Adrenal gland (tissue), 12 donors: ENCODE measurements around the gene MAPK10. TPM values are rescaled to one million over a fixed set of nuclear protein-coding genes. Genes with fewer than 3 reads are reported as not detected.
A peak's percentile ranks its signal among the peaks of the same experiment; 100 is the strongest.

ENCODE experiments used
- DNase-seq, 7 donors: peaks; one replicate each; pipeline ENCODE4 v3.0.0-alpha.2; 2019 to 2020
- H3K27ac ChIP-seq, 5 donors: fragments of 200-600 bp; sonication (generic) in 4 of 5; 1 replicate in 3 of 5; 2 replicates in 2 of 5; pipeline versions ENCODE4 v1.5.1 to v1.8.0; 2016 to 2020; ENCODE audit warnings: mild to moderate bottlenecking in 1 of 5
- H3K27me3 ChIP-seq: fragments of 200-600 bp; 2 replicates; pipeline ENCODE4 v1.8.0; 2021
- H3K36me3 ChIP-seq, 2 donors: fragments of 200-600 bp; replicated peaks in 1 of 2; 1 replicate in 1 of 2; 2 replicates in 1 of 2; pipeline versions ENCODE4 v1.5.1 to v1.8.0; 2018 to 2022
- H3K4me1 ChIP-seq, 2 donors: fragments of 200-600 bp; replicated peaks in 1 of 2; 1 replicate in 1 of 2; 2 replicates in 1 of 2; pipeline versions ENCODE4 v1.5.1 to v1.8.0; 2018 to 2021
- H3K4me3 ChIP-seq, 4 donors: fragments of 200-600 bp; sonication (generic) in 3 of 4; one replicate each; pipeline ENCODE4 v1.5.1; 2016 to 2018
- H3K9me3 ChIP-seq, 3 donors: fragments of 200-600 bp; sonication (generic) in 1 of 3; replicated peaks in 1 of 3; 1 replicate in 2 of 3; 2 replicates in 1 of 3; pipeline versions ENCODE4 v1.5.1 to v1.8.0; 2016 to 2021
- CTCF ChIP-seq, 6 experiments: fragments of 450-650 bp in 4 of 6; fragments of 200-600 bp in 2 of 6; sonication (generic) in 1 of 6; IDR thresholded peaks; 1 replicate in 5 of 6; 2 replicates in 1 of 6; pipeline versions ENCODE4 v1.5.1 to v1.8.0; 2016 to 2021; ENCODE audit warnings: antibody characterized with exemption in 6 of 6, mild to moderate bottlenecking in 2 of 6, moderate library complexity in 1 of 6
- POLR2A ChIP-seq, 2 donors: fragments of 450-650 bp; IDR thresholded peaks; one replicate each; pipeline ENCODE4 v1.6.1; 2017; ENCODE audit warnings: antibody characterized with exemption in 2 of 2, mild to moderate bottlenecking in 2 of 2, moderate library complexity in 1 of 2
- WGBS, 4 donors: extraction: QIAGEN DNeasy Blood & Tissue Kit in 2 of 4; methylation state at CpG; one replicate each; pipeline versions ENCODE4 v1.1.5 to v1.1.7; 2013 to 2017; 5-methylcytosine and 5-hydroxymethylcytosine counted together
- intact Hi-C, 2 donors: fragments of 100-400 bp; cut with DNase I; formaldehyde crosslinking; loops; one replicate each; pipeline versions ENCODE4 v1.14.1 to v1.15.0; 2022 to 2023
- polyA plus RNA-seq, 3 donors: library from polyadenylated mRNA; stranded (reverse); fragments of 200-250 nt in 2 of 3; fragments of 350-450 nt in 1 of 3; fragmentation: Illumina TruSeq in 1 of 3; extraction: RNeasy Lipid Tissue Mini Kit (QIAGEN cat#74804) in 1 of 3; gene quantifications; one replicate each; pipeline ENCODE4 v1.2.3, GENCODE V29; 2013 to 2014
- total RNA-seq, 9 donors: library from RNA; depleted of rRNA in 4 of 9; stranded (reverse); fragments of >200 nt in 4 of 9; fragments of 120-200 nt in 1 of 9; fragmentation: NEBNext Ultra II Directional in 1 of 9; extraction: Animal tissue kit (Norgen Biotek cat#: 25700) in 1 of 9; gene quantifications; one replicate each; pipeline versions ENCODE4 v1.1.0 to v1.2.4, GENCODE V29; 2013 to 2023
- donor health status: healthy with polysubstance abuse.
- donor health status: Bipolar disorder and iron deficiency.
- donor health status: DM: yes; HTN: yes; CAD: no.
- donor health status: DM: no; HTN: no; CAD: no.
- donor health status: DM: no; HTN: no; CAD: no.
- donor health status: DM: yes; HTN: yes; CAD: no.

MAPK10 gene
- total and polyA plus RNA-seq, 12 donors, result 11.6 to 160 (median 42.1) TPM

- no peaks in the 10 kb centered on the region for H3K4me1 ChIP-seq
- H3K27ac ChIP-seq, result no peak overlapping the region
- no peaks in the 10 kb centered on the region for H3K9me3 ChIP-seq
- intact Hi-C loops, result no loop called here
- H3K4me3 ChIP-seq, result no peak overlapping the region
- TF ChIP-seq POLR2A (IDR thresholded peaks at IDR 0.05), result no peak
- TF ChIP-seq CTCF (IDR thresholded peaks at IDR 0.05), result no peak
- WGBS, 4 donors, result 64 to 82% (median 73%) methylated on average over 2 of the region's 2 CpGs
- DNase-seq, result no peak
- H3K36me3 ChIP-seq, result no peaks in the 10 kb centered on the region
- no peaks in the 10 kb centered on the region for H3K27me3 ChIP-seq
Measured at GRCh38 chr4:86129546-86129945, 230.3 kb downstream of the MAPK10 start.

GRCh38 chr4:86122404-86122803 is 237.4 kb downstream of the MAPK10 start:
- Histone ChIP-seq H3K36me3 (no peaks in the 10 kb centered on the region), H3K4me3 (no peak overlapping the region), H3K9me3 (peaks cover 0 to 3% (median 0%) of the 10 kb centered on the region in 3 donors), H3K4me1 (no peaks in the 10 kb centered on the region), H3K27me3 (no peaks in the 10 kb centered on the region), H3K27ac (no peak overlapping the region)
- no peak for DNase-seq
- no peak for TF ChIP-seq POLR2A (IDR thresholded peaks at IDR 0.05)
- TF ChIP-seq CTCF (IDR thresholded peaks at IDR 0.05), result no peak
- intact Hi-C loops, result no loop called here

GRCh38 chr4:86118711-86119110 is 241.1 kb downstream of the MAPK10 start:
- intact Hi-C loops, result no loop called here
- no peak overlapping the region for H3K27ac ChIP-seq
- DNase-seq, result no peak
- H3K4me1 ChIP-seq, result no peaks in the 10 kb centered on the region
- no peaks in the 10 kb centered on the region for H3K36me3 ChIP-seq
- H3K9me3 ChIP-seq, result peaks cover 0 to 3% (median 0%) of the 10 kb centered on the region in 3 donors
- no peaks in the 10 kb centered on the region for H3K27me3 ChIP-seq
- TF ChIP-seq CTCF (IDR thresholded peaks at IDR 0.05) (no peak), POLR2A (IDR thresholded peaks at IDR 0.05) (no peak)
- H3K4me3 ChIP-seq, result no peak overlapping the region

- TF ChIP-seq CTCF (IDR thresholded peaks at IDR 0.05), result no peak
- no peak for TF ChIP-seq POLR2A (IDR thresholded peaks at IDR 0.05)
- 61 to 78% (median 70%) methylated on average over 2 of the region's 2 CpGs for WGBS, 4 donors
- Histone ChIP-seq H3K4me3 (no peak overlapping the region), H3K4me1 (no peaks in the 10 kb centered on the region), H3K36me3 (no peaks in the 10 kb centered on the region), H3K27ac (no peak overlapping the region), H3K9me3 (peaks cover 0 to 3% (median 0%) of the 10 kb centered on the region in 3 donors), H3K27me3 (no peaks in the 10 kb centered on the region)
- intact Hi-C loops, result no loop called here
- peak in 3 of 7 donors; percentile 31 to 69 (median 47) for DNase-seq
Measured at GRCh38 chr4:86117705-86118302, 242.0 kb downstream of the MAPK10 start.
